HG02623 (cell line): Measurements from ENCODE around the gene SLC45A1.

Experiments
- ATAC-seq: cut with Tn5 transposase; IDR thresholded peaks from one replicate; pipeline ENCODE4 v1.9.1; 2021; ENCODE audit warnings: moderate library complexity; ENCODE audit not compliant: unreplicated experiment

The SLC45A1 gene

GRCh38 chr1:8307628-8308027, 10.3 kb upstream of the SLC45A1 start:
- no peak for ATAC-seq

GRCh38 chr1:8311068-8311718, 6.7 kb upstream of the SLC45A1 start:
- no peak for ATAC-seq

GRCh38 chr1:8312235-8313218, 5.4 kb upstream of the SLC45A1 start:
- ATAC-seq: no peak

- ATAC-seq: no peak
Observed at GRCh38 chr1:8313231-8313630, 4.7 kb upstream of the SLC45A1 start.

- no peak for ATAC-seq
Observed at GRCh38 chr1:8314346-8315280, 3.3 kb upstream of the SLC45A1 start.

GRCh38 chr1:8315573-8316475, 2.1 kb upstream of the SLC45A1 start:
- no peak for ATAC-seq

- no peak for ATAC-seq
Observed at GRCh38 chr1:8318436-8318835, 522 bp downstream of the SLC45A1 start.

GRCh38 chr1:8321612-8322011, 3.7 kb downstream of the SLC45A1 start:
- ATAC-seq: no peak

- ATAC-seq: no peak
Observed at GRCh38 chr1:8323706-8324105, 5.8 kb downstream of the SLC45A1 start.

GRCh38 chr1:8324176-8324810, 6.4 kb downstream of the SLC45A1 start:
- no peak for ATAC-seq

- no peak for ATAC-seq
Observed at GRCh38 chr1:8325771-8326170, 7.9 kb downstream of the SLC45A1 start.

GRCh38 chr1:8326265-8326664, 8.4 kb downstream of the SLC45A1 start:
- ATAC-seq: no peak

GRCh38 chr1:8328271-8328670, 10.4 kb downstream of the SLC45A1 start:
- no peak for ATAC-seq

GRCh38 chr1:8329439-8329838, 11.5 kb downstream of the SLC45A1 start:
- ATAC-seq: no peak

GRCh38 chr1:8329858-8330257, 11.9 kb downstream of the SLC45A1 start:
- no peak for ATAC-seq

- ATAC-seq: no peak
Observed at GRCh38 chr1:8330271-8331125, 12.6 kb downstream of the SLC45A1 start.

- no peak for ATAC-seq
Observed at GRCh38 chr1:8332806-8333205, 14.9 kb downstream of the SLC45A1 start.

- no peak for ATAC-seq
Observed at GRCh38 chr1:8333246-8333987, 15.5 kb downstream of the SLC45A1 start.
